GM12874 (cell line): Measurements from ENCODE around the gene INTS3.

Source experiments
- TF ChIP-seq, protein P1 (sequence below): IDR thresholded peaks from 2 replicates; pipeline ENCODE4 v1.5.1; 2011; ENCODE audit warnings: low read depth, mild to moderate bottlenecking, control low read depth, low read length, moderate library complexity; ENCODE audit not compliant: insufficient read depth

Gene INTS3

DNA sequence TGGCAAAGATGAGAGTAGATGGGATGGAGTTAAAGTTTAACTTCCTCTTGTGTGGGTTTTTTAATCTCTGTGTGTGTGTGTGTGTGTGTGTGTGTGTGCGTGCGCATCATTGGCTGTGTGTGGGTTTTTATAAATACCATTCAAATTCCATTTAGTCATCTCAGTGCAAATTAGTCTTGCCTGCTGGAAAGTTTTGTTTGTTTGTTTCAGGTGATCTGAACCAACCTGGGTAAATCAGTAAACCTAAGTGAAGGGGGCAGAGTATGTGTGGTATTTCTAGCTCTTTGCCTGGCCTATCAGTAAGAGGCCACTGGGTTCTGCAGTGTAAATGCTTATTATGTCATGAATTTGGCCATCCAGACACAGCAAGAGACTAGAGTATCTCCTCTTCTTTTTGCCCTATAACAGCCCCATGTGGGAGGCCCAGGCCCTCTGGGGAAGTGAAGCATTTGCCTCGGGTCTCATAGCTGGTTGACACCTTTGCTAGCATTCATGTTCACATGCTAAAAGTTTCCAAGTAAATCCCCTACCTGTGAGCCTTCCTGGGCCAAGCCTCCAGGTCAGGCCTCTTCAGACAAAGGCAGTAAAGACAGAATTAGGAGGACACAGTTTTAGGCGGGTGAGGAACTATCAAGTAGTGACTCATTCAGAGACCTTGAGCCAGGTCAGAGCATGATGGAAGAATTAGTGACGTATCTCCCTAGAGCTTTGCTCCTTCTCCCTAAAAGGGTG lies 14.7 kb downstream of the INTS3 start:
- TF ChIP-seq, protein P1, sequence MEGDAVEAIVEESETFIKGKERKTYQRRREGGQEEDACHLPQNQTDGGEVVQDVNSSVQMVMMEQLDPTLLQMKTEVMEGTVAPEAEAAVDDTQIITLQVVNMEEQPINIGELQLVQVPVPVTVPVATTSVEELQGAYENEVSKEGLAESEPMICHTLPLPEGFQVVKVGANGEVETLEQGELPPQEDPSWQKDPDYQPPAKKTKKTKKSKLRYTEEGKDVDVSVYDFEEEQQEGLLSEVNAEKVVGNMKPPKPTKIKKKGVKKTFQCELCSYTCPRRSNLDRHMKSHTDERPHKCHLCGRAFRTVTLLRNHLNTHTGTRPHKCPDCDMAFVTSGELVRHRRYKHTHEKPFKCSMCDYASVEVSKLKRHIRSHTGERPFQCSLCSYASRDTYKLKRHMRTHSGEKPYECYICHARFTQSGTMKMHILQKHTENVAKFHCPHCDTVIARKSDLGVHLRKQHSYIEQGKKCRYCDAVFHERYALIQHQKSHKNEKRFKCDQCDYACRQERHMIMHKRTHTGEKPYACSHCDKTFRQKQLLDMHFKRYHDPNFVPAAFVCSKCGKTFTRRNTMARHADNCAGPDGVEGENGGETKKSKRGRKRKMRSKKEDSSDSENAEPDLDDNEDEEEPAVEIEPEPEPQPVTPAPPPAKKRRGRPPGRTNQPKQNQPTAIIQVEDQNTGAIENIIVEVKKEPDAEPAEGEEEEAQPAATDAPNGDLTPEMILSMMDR, result no peak

GRCh38 chr1:153745417-153745816 lies 17.6 kb downstream of the INTS3 start:
- TF ChIP-seq, protein P1, result no peak

DNA sequence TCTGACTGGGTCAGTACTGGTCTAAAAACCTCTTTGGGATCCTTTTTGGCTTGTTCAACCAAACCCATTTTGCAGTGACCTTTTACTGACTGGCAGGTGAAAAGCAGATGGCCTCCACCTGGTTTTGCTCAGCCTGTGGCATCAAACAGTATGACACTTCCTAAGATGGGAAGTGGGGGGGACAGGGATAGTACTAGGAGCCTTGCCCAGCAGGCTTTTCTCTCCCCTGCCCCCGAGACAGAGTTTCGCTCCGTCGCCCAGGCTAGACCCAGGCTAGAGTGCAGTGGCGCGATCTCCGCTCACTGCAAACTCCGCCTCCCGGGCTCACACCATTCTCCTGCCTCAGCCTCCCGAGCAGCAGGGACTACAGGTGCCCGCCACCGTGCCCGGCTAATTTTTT lies 18.3 kb downstream of the INTS3 start:
- TF ChIP-seq, protein P1, result no peak

GRCh38 chr1:153748903-153749302 lies 21.1 kb downstream of the INTS3 start:
- TF ChIP-seq, protein P1, result no peak

DNA sequence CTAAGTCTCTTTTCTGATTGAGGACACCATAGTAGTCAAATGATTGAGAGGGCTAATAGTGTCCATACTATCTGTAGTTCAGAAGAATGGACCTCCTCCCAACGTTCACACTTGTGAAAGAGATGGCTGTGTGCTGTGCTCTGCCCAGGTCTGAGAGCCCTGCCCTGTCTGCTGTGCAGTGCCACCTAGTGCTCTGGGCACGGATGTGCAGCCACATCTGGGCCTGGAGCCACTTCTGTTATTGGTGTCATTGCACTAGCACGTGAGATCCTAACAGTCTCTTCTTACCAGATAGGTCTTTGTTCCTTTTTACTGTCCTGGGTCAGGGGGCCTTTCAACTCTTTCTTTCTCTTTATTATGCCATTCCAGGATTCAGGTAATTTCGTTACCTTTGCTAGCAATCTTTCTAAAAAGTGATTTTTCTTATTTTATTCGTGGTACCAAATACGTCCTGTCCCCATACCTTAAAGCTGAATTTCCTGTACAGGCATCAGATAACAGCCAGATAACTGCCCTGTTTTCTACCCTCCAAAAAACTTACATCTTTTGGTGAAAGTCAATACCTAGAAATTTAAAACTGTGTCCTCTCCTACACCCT lies 21.7 kb downstream of the INTS3 start:
- TF ChIP-seq, protein P1, result peak; percentile 94

- TF ChIP-seq, protein P1, result no peak
Measured at GRCh38 chr1:153750026-153750995, 22.5 kb downstream of the INTS3 start.

GRCh38 chr1:153752072-153752471 lies 24.2 kb downstream of the INTS3 start:
- TF ChIP-seq, protein P1, result no peak
